Brain microvascular endothelial cell (primary cell): ENCODE data around the gene SMIM14.
"Not testable (repeated sequence)": the region's sequence is repeated elsewhere in the genome, so short reads cannot be mapped to it uniquely, and the experiment has no call there.

Experiments
- DNase-seq: peaks from one replicate; pipeline ENCODE4 v3.0.0-alpha.2; 2020
- H3K27ac ChIP-seq: fragments of 250-450 bp; sonication (Bioruptor Pico); 2 replicates; pipeline ENCODE4 v1.5.1; 2020; ENCODE audit warnings: mild to moderate bottlenecking, moderate library complexity
- H3K27me3 ChIP-seq: fragments of 250-450 bp; sonication (Bioruptor Pico); replicated peaks from 2 replicates; pipeline ENCODE4 v1.5.1; 2020; ENCODE audit warnings: mild to moderate bottlenecking
- H3K36me3 ChIP-seq: fragments of 250-450 bp; sonication (Bioruptor Pico); replicated peaks from 2 replicates; pipeline ENCODE4 v1.5.1; 2020; ENCODE audit warnings: mild to moderate bottlenecking
- H3K4me3 ChIP-seq: 2 replicates; pipeline ENCODE4 v1.5.1; 2011; ENCODE audit warnings: low read depth, mild to moderate bottlenecking, control low read depth, low read length, moderate library complexity
- in situ Hi-C: cut with HindIII; loops from 2 replicates; pipeline ENCODE4 v1.10.0; 2017; ENCODE audit warnings: low sequenced_read_pairs, low pct_ligation_motif_present
- TF ChIP-seq, protein P1 (sequence below): IDR thresholded peaks from 2 replicates; pipeline ENCODE4 v1.5.1; 2011; ENCODE audit warnings: low read depth, mild to moderate bottlenecking, moderate library complexity, low read length, control low read depth, inconsistent platforms; ENCODE audit errors: missing control alignments

Gene SMIM14

GRCh38 chr4:39616651-39617050 lies 22.0 kb downstream of the SMIM14 start:
- no peak for DNase-seq
- Histone ChIP-seq H3K36me3 (no peaks in the 10 kb centered on the region), H3K4me3 (no peak overlapping the region), H3K27ac (no peak overlapping the region), H3K27me3 (no peaks in the 10 kb centered on the region)
- TF ChIP-seq, protein P1, sequence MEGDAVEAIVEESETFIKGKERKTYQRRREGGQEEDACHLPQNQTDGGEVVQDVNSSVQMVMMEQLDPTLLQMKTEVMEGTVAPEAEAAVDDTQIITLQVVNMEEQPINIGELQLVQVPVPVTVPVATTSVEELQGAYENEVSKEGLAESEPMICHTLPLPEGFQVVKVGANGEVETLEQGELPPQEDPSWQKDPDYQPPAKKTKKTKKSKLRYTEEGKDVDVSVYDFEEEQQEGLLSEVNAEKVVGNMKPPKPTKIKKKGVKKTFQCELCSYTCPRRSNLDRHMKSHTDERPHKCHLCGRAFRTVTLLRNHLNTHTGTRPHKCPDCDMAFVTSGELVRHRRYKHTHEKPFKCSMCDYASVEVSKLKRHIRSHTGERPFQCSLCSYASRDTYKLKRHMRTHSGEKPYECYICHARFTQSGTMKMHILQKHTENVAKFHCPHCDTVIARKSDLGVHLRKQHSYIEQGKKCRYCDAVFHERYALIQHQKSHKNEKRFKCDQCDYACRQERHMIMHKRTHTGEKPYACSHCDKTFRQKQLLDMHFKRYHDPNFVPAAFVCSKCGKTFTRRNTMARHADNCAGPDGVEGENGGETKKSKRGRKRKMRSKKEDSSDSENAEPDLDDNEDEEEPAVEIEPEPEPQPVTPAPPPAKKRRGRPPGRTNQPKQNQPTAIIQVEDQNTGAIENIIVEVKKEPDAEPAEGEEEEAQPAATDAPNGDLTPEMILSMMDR: no peak
- in situ Hi-C loops: no loop called here

GRCh38 chr4:39616112-39616511 lies 22.6 kb downstream of the SMIM14 start:
- H3K27ac ChIP-seq: not testable (repeated sequence)

DNA sequence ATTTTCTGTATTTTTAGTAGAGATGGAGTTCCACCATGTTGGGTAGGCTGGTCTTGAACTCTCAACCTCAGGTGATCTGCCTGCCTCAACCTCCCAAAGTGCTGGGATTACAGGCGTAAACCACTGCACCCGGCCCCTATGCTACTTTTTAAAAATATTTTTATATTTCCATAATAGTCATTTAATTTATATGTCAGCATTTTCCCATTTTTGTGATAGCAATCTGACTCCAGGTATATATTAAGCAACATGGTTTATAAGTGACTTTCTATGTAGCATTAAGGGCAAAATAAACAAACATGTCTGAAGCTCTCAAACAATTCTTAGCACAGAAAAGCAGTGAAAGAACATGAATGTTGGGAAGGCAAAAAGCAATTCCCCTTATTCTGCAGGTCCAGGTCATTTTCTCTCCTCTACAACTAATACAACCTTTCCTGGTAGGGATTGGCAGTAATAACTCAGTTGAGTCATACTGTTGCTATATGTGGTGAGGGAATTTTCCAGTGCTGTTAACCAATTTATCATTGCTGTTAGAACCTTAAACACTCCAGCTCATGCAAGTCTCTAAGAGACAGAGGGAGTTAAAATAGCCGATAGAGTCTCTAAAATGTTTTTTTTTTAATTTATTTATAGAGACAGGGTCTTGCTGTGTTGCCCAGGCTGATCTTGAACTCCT lies 24.0 kb downstream of the SMIM14 start:
- H3K27me3 ChIP-seq: no peaks in the 10 kb centered on the region
- H3K36me3 ChIP-seq: no peaks in the 10 kb centered on the region
- no peak overlapping the region for H3K27ac ChIP-seq
- TF ChIP-seq, protein P1: no peak
- DNase-seq: peak; percentile 29
- in situ Hi-C loops: no loop called here
- H3K4me3 ChIP-seq: no peak overlapping the region

More at GRCh38 chr4:39616112-39616511, 22.6 kb downstream of the SMIM14 start:
- in situ Hi-C loops, DNase-seq, H3K4me3 ChIP-seq, H3K27me3 ChIP-seq, H3K36me3 ChIP-seq: not testable (repeated sequence)

DNA sequence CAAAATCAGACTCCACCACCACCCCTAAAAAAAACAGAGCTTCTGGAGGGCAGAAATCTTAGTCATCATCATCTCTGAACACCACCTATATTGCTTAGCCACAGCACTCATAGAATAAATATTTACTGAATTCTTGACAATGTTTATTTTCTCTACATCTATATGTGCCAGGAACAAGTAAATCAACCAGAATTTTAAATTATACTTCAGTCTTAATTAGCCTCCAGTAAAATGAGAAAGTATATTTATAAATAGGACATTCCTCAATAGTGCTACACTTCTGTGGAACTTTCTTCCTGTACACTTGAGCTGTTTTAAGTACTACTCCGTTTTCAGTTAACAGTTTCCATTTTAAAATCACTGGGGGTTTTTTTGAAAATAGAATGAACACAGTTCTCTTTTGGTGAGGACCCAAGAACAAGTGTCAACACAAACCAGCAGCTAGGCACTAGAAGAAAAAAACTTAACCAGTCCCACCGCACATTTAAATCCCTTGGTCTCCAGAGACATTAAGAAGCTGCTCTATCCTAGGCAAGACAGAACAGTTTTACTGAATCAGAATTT lies 25.5 kb downstream of the SMIM14 start:
- no peak for DNase-seq
- in situ Hi-C loops: no loop called here
- TF ChIP-seq, protein P1: no peak
- peak overlapping the region; percentile 73 for H3K27ac ChIP-seq
- H3K4me3 ChIP-seq: no peak overlapping the region
- H3K27me3 ChIP-seq: no peaks in the 10 kb centered on the region
- H3K36me3 ChIP-seq: no peaks in the 10 kb centered on the region

GRCh38 chr4:39609454-39609931 lies 29.2 kb downstream of the SMIM14 start:
- H3K4me3 ChIP-seq: no peak overlapping the region
- DNase-seq: no peak
- no peaks in the 10 kb centered on the region for H3K27me3 ChIP-seq
- TF ChIP-seq, protein P1: no peak
- no peaks in the 10 kb centered on the region for H3K36me3 ChIP-seq
- in situ Hi-C loops: no loop called here
- H3K27ac ChIP-seq: no peak overlapping the region

DNA sequence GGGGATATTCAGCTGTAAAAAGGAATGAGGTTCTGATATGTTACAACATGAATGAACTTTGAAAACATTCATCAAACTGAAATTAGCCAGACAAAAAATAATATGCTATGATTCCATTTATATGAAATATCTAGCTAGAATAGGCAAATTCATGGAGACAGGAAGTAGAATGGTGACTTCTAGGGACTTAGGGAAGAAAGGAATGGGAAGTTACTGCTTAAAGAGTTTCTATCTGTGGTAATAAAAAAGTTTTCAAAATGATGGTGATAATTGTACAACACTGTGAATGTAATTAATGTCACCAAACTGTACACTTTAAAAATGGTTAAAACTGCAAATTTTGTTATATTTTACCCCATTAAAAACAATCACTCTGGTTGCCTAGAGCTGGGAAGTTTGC lies 30.2 kb downstream of the SMIM14 start:
- Histone ChIP-seq H3K4me3 (no peak overlapping the region), H3K27ac (no peak overlapping the region), H3K27me3 (no peaks in the 10 kb centered on the region), H3K36me3 (no peaks in the 10 kb centered on the region)
- TF ChIP-seq, protein P1: no peak
- in situ Hi-C loops: no loop called here
- DNase-seq: no peak
